Measurements from ENCODE around the gene GPR132. TPM values are rescaled to one million over a fixed set of nuclear protein-coding genes. Genes with fewer than 3 reads are reported as not detected.
A peak's percentile ranks its signal among the peaks of the same experiment; 100 is the strongest.

Gene GPR132
- total RNA-seq, 2 experiments from 2014 or later: 15.1 to 16.4 TPM

DNA sequence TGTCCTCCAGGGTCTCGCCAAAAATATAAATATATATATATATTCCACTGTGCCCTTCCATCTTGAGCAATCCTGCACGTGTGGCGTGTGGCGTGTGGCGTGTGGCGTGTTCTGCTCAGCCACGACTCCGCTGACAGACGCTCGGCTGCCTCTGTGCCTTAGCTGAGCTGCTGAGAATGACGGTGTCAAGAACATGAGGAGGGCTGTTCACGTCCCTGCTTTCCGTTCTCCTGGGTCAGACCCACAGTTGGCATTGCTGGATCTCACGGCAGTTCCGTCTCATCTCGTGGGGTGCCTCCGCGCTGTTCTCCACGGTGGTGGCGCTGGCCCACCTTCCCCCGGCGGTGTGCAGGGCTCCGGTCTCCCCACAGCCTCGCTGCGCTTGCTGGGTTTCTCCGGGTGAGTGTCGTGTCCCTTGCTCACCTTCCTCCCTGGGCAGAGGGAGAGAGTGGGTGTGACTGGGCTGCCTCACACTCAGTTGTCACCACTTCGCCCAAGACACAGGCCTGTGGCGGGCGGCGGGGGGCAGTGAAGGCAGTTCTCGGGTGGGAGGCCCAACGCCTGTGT lies 9.4 kb downstream of the GPR132 start:
- Mint-ChIP-seq H3K4me3 (no peak overlapping the region), H3K4me1 (ENCODE audit: low read depth) (peaks cover 30% of the 10 kb centered on the region), H3K27me3 (no peaks in the 10 kb centered on the region), H3K36me3 (ENCODE audit: low read depth) (peaks cover 36% of the 10 kb centered on the region), H3K27ac (no peak overlapping the region), H3K9me3 (no peaks in the 10 kb centered on the region)
- CTCF ChIA-PET: no interaction called here
- no peak for DNase-seq
- POLR2A ChIA-PET: no interaction called here
- intact Hi-C loops (cut with micrococcal nuclease): no loop called here
- no peak for TF ChIP-seq CTCF (IDR thresholded peaks at IDR 0.05)
- no peak for ATAC-seq

GRCh38 chr14:105055334-105055733 lies 9.9 kb downstream of the GPR132 start:
- DNase-seq: no peak
- Mint-ChIP-seq H3K27ac (peak overlapping the region; percentile 63), H3K4me3 (no peak overlapping the region), H3K36me3 (ENCODE audit: low read depth) (peaks cover 36% of the 10 kb centered on the region), H3K27me3 (no peaks in the 10 kb centered on the region), H3K4me1 (ENCODE audit: low read depth) (peaks cover 25% of the 10 kb centered on the region), H3K9me3 (no peaks in the 10 kb centered on the region)
- POLR2A ChIA-PET: no interaction called here
- CTCF ChIA-PET: no interaction called here
- no peak for TF ChIP-seq CTCF (IDR thresholded peaks at IDR 0.05)
- intact Hi-C loops (cut with micrococcal nuclease): no loop called here
- ATAC-seq: no peak

- POLR2A ChIA-PET: interaction anchor here (1.0 to 1.6 kb wide), 3 partner anchors 8 to 33 kb away, joined by 4 to 6 read pairs (median 5); partner anchors contain the start of genes CDCA4 and GPR132
- H3K9me3 Mint-ChIP-seq: no peaks in the 10 kb centered on the region
- intact Hi-C loops (cut with micrococcal nuclease): no loop called here
- DNase-seq (no peak), ATAC-seq (no peak)
- no peak for TF ChIP-seq CTCF (IDR thresholded peaks at IDR 0.05)
- peaks cover 35% of the 10 kb centered on the region for H3K36me3 Mint-ChIP-seq (ENCODE audit: low read depth)
- peaks cover 12% of the 10 kb centered on the region for H3K4me1 Mint-ChIP-seq (ENCODE audit: low read depth)
- no peaks in the 10 kb centered on the region for H3K27me3 Mint-ChIP-seq
- H3K4me3 Mint-ChIP-seq: no peak overlapping the region
- CTCF ChIA-PET: interaction anchor here (0.9 to 1.5 kb wide), 4 partner anchors 9 to 81 kb away, joined by 3 to 5 read pairs (median 4); no protein-coding TSS in a partner anchor
- peak overlapping the region; percentile 40 for H3K27ac Mint-ChIP-seq
Observed at GRCh38 chr14:105053996-105054395, 11.2 kb downstream of the GPR132 start.

DNA sequence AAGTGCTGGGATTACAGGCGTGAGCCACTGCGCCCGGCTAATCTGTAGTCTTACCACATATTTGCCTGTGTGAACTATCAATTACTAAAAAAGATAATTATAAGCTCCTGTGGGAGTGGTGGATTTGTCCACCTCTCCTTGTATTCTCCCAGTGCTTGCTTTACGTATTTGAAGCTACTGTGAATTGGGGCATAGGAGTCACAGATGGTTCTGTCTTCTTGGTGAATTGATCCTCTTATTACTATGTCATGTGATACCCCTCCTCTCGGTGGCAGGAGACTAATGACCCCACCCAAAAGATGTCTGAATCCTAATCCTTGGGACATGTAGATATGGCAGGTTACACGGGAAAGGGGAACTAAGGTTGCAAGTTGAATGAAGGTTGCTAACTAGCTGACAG lies 11.8 kb downstream of the GPR132 start:
- H3K27me3 Mint-ChIP-seq: no peaks in the 10 kb centered on the region
- no peak overlapping the region for H3K4me3 Mint-ChIP-seq
- POLR2A ChIA-PET: interaction anchor here (1.0 to 1.6 kb wide), 3 partner anchors 9 to 32 kb away, joined by 4 to 6 read pairs (median 5); partner anchors contain the start of genes CDCA4 and GPR132
- ATAC-seq (no peak), DNase-seq (no peak)
- CTCF ChIA-PET: interaction anchor here (0.9 to 1.5 kb wide), 5 partner anchors 8 to 80 kb away, joined by 3 to 5 read pairs (median 4); no protein-coding TSS in a partner anchor
- TF ChIP-seq CTCF (IDR thresholded peaks at IDR 0.05): no peak
- H3K27ac Mint-ChIP-seq: peak overlapping the region; percentile 40
- intact Hi-C loops (cut with micrococcal nuclease): no loop called here
- no peaks in the 10 kb centered on the region for H3K9me3 Mint-ChIP-seq
- H3K4me1 Mint-ChIP-seq (ENCODE audit: low read depth): peaks cover 9% of the 10 kb centered on the region
- peaks cover 37% of the 10 kb centered on the region for H3K36me3 Mint-ChIP-seq (ENCODE audit: low read depth)

DNA sequence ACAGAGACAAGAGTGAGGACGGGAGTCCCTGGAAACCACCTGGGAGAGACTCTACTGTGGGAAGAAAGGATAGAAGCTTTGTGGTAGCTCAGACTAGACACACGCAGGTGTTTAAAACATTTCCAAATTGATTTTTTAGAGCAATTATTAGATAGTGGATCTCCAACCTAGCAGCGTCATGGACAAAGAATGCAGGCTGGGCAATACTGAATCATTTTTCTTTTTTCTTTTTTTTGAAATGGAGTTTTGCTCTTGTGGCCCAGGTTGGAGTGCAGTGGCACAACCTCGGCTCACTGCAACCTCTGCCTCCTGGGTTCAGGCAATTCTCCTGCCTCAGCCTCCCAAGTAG lies 13.1 kb downstream of the GPR132 start:
- Mint-ChIP-seq H3K4me3 (no peak overlapping the region), H3K9me3 (no peaks in the 10 kb centered on the region), H3K36me3 (ENCODE audit: low read depth) (peaks cover 32% of the 10 kb centered on the region)

More for the DNA sequence above, 13.1 kb downstream of the GPR132 start:
- intact Hi-C loops (cut with micrococcal nuclease): no loop called here
- TF ChIP-seq CTCF (IDR thresholded peaks at IDR 0.05): no peak
- ChIA-PET CTCF (no interaction called here), POLR2A (no interaction called here)
- ATAC-seq: no peak
- no peak overlapping the region for H3K27ac Mint-ChIP-seq
- H3K4me1 Mint-ChIP-seq (ENCODE audit: low read depth): peaks cover 8% of the 10 kb centered on the region
- H3K27me3 Mint-ChIP-seq: no peaks in the 10 kb centered on the region
- no peak for DNase-seq
